CD14-positive monocyte (primary cell): Measurements from ENCODE around the gene FBN1. TPM values are rescaled to one million over a fixed set of nuclear protein-coding genes. Genes with fewer than 3 reads are reported as not detected.

Experiments used
- DNase-seq, 3 donors: peaks; one replicate each; pipeline ENCODE4 v3.0.0-alpha.2; 2011 to 2022
- H2AFZ ChIP-seq: 2 replicates; pipeline ENCODE4 v1.6.0; 2012; ENCODE audit warnings: mild to moderate bottlenecking, low read depth, low read length, inconsistent platforms; ENCODE audit not compliant: insufficient read depth, poor library complexity, severe bottlenecking
- H3K27ac ChIP-seq, 2 donors: 1 replicate in 1 of 2; 2 replicates in 1 of 2; pipeline ENCODE4 v1.5.1; 2012 to 2013; ENCODE audit warnings: low read length in 2 of 2, control low read depth in 1 of 2, inconsistent platforms in 1 of 2, low read depth in 1 of 2, mild to moderate bottlenecking in 1 of 2
- H3K27me3 ChIP-seq, 2 donors: one replicate each; pipeline versions ENCODE4 v1.6.0 to v1.6.1; 2011 to 2013; ENCODE audit warnings: low read length in 2 of 2; ENCODE audit not compliant: control insufficient read depth in 2 of 2, insufficient read depth in 2 of 2
- H3K36me3 ChIP-seq, 2 donors: replicated peaks in 1 of 2; 1 replicate in 1 of 2; 2 replicates in 1 of 2; pipeline versions ENCODE4 v1.5.1 to v1.6.1; 2012 to 2013; ENCODE audit warnings: low read length in 2 of 2, control low read depth in 1 of 2, inconsistent platforms in 1 of 2, mild to moderate bottlenecking in 1 of 2; ENCODE audit not compliant: insufficient read depth in 2 of 2, control insufficient read depth in 1 of 2
- H3K4me1 ChIP-seq, 2 donors: 1 replicate in 1 of 2; 2 replicates in 1 of 2; pipeline versions ENCODE4 v1.5.1 to v1.6.1; 2012 to 2013; ENCODE audit warnings: low read length in 2 of 2, control low read depth in 1 of 2, inconsistent platforms in 1 of 2, mild to moderate bottlenecking in 1 of 2, moderate library complexity in 1 of 2; ENCODE audit not compliant: insufficient read depth in 2 of 2, control insufficient read depth in 1 of 2
- H3K4me2 ChIP-seq: replicated peaks from 2 replicates; pipeline ENCODE3; 2012; ENCODE audit warnings: low read length, moderate library complexity, mild to moderate bottlenecking; ENCODE audit not compliant: poor library complexity, severe bottlenecking; ENCODE audit errors: extremely low read depth
- H3K4me3 ChIP-seq, 3 experiments: fragments of 200-600 bp in 1 of 3; sonication (generic) in 1 of 3; replicated peaks in 1 of 3; 1 replicate in 2 of 3; 2 replicates in 1 of 3; pipeline ENCODE4 v1.5.1; 2011 to 2013; ENCODE audit warnings: low read length in 3 of 3, mild to moderate bottlenecking in 3 of 3, control low read depth in 2 of 3, low read depth in 2 of 3, inconsistent platforms in 1 of 3, moderate library complexity in 1 of 3
- H3K79me2 ChIP-seq: 2 replicates; pipeline ENCODE4 v1.6.0; 2012; ENCODE audit warnings: mild to moderate bottlenecking, control low read depth, inconsistent platforms, low read length, moderate library complexity; ENCODE audit not compliant: insufficient read depth
- H3K9ac ChIP-seq: 2 replicates; pipeline ENCODE4 v1.6.0; 2017; ENCODE audit warnings: low read length, mild to moderate bottlenecking; ENCODE audit not compliant: insufficient read depth, poor library complexity, severe bottlenecking
- H3K9me3 ChIP-seq, 2 donors: replicated peaks in 1 of 2; 1 replicate in 1 of 2; 2 replicates in 1 of 2; pipeline versions ENCODE4 v1.5.1 to v1.6.1; 2012 to 2013; ENCODE audit warnings: low read length in 2 of 2, control low read depth in 1 of 2; ENCODE audit not compliant: control insufficient read depth in 1 of 2, insufficient read depth in 1 of 2
- H4K20me1 ChIP-seq: 2 replicates; pipeline ENCODE4 v1.6.0; 2012; ENCODE audit warnings: mild to moderate bottlenecking, low read length, control low read depth, moderate library complexity; ENCODE audit not compliant: insufficient read depth
- H3K27ac Mint-ChIP-seq, 7 donors: one replicate each; pipeline ENCODE4 v1.8.0; 2020; ENCODE audit warnings: mild to moderate bottlenecking in 7 of 7, mixed read lengths in 7 of 7, moderate library complexity in 6 of 7, inconsistent platforms in 2 of 7
- H3K27me3 Mint-ChIP-seq, 3 donors: one replicate each; pipeline ENCODE4 v1.8.0; 2021 to 2022; ENCODE audit warnings: low read depth in 3 of 3, mild to moderate bottlenecking in 3 of 3, mixed read lengths in 3 of 3, moderate library complexity in 3 of 3, inconsistent platforms in 1 of 3
- H3K36me3 Mint-ChIP-seq, 2 donors: one replicate each; pipeline ENCODE4 v1.8.0; 2020; ENCODE audit warnings: mixed read lengths in 2 of 2, inconsistent platforms in 1 of 2, mild to moderate bottlenecking in 1 of 2
- H3K4me1 Mint-ChIP-seq: one replicate; pipeline ENCODE4 v1.8.0; 2020; ENCODE audit warnings: mild to moderate bottlenecking, mixed read lengths
- H3K4me3 Mint-ChIP-seq, 2 donors: one replicate each; pipeline ENCODE4 v1.8.0; 2020; ENCODE audit warnings: mild to moderate bottlenecking in 2 of 2, mixed read lengths in 2 of 2, moderate library complexity in 1 of 2
- H3K9me3 Mint-ChIP-seq, 7 donors: one replicate each; pipeline ENCODE4 v1.8.0; 2020 to 2022; ENCODE audit warnings: mixed read lengths in 7 of 7, mild to moderate bottlenecking in 6 of 7, moderate library complexity in 6 of 7, inconsistent platforms in 2 of 7
- CTCF ChIP-seq: fragments of 200-600 bp; IDR thresholded peaks from one replicate; pipeline ENCODE4 v1.8.0; 2022; ENCODE audit warnings: antibody characterized with exemption, mild to moderate bottlenecking
- WGBS: methylation state at CpG from one replicate; pipeline ENCODE4 v1.1.5; 2013; ENCODE audit warnings: missing lambda C conversion rate; ENCODE audit not compliant: insufficient coverage; 5-methylcytosine and 5-hydroxymethylcytosine counted together
- intact Hi-C, 2 donors: fragments of 100-400 bp; cut with micrococcal nuclease; formaldehyde crosslinking; loops; one replicate each; pipeline versions ENCODE4 v1.15.0 to v1.15.1; 2023
- polyA plus RNA-seq, 3 donors: library from polyadenylated mRNA; depleted of rRNA in 1 of 3; unstranded in 2 of 3; stranded (reverse) in 1 of 3; fragments of 300-500 nt in 2 of 3; fragments of >200 nt in 1 of 3; fragmentation: Illumina TruSeq in 2 of 3; gene quantifications; 1 replicate in 2 of 3; 2 replicates in 1 of 3; pipeline ENCODE4 v1.2.3, GENCODE V29; 2012 to 2021

FBN1 gene
- polyA plus RNA-seq, 3 donors = 0.29 TPM; not detected in 2

GRCh38 chr15:48361685-48362084 lies 283.8 kb downstream of the FBN1 start:
- Histone ChIP-seq H2AFZ (no peak overlapping the region), H3K9me3 (no peaks in the 10 kb centered on the region), H3K4me3 (no peak overlapping the region), H3K79me2 (no peaks in the 10 kb centered on the region), H3K27ac (no peak overlapping the region), H3K36me3 (no peaks in the 10 kb centered on the region), H4K20me1 (no peaks in the 10 kb centered on the region), H3K4me2 (no peak overlapping the region), H3K9ac (no peak overlapping the region), H3K27me3 (peaks cover 0 to 2% of the 10 kb centered on the region in 2 donors), H3K4me1 (no peaks in the 10 kb centered on the region)
- Mint-ChIP-seq H3K9me3 (peaks cover 0 to 3% (median 0%) of the 10 kb centered on the region in 7 donors), H3K4me3 (no peak overlapping the region), H3K36me3 (no peaks in the 10 kb centered on the region), H3K27me3 (no peaks in the 10 kb centered on the region), H3K4me1 (peaks cover 12% of the 10 kb centered on the region), H3K27ac (no peak overlapping the region)
- DNase-seq = no peak
- TF ChIP-seq CTCF = no peak
- no CpG with 5 or more reads among the region's 2 CpGs for WGBS
- intact Hi-C loops = no loop called here

GRCh38 chr15:48360841-48361240 lies 284.7 kb downstream of the FBN1 start:
- intact Hi-C loops = no loop called here
- no CpG with 5 or more reads among the region's 2 CpGs for whole genome bisulfite sequencing
- H3K4me2 ChIP-seq = no peak overlapping the region

More at GRCh38 chr15:48360841-48361240, 284.7 kb downstream of the FBN1 start:
- Histone ChIP-seq H3K27me3 (peaks cover 0 to 2% of the 10 kb centered on the region in 2 donors), H3K79me2 (no peaks in the 10 kb centered on the region), H3K4me1 (no peaks in the 10 kb centered on the region), H4K20me1 (no peaks in the 10 kb centered on the region), H2AFZ (no peak overlapping the region), H3K4me3 (no peak overlapping the region), H3K27ac (no peak overlapping the region), H3K9me3 (no peaks in the 10 kb centered on the region), H3K9ac (no peak overlapping the region), H3K36me3 (no peaks in the 10 kb centered on the region)
- Mint-ChIP-seq H3K4me1 (peaks cover 12% of the 10 kb centered on the region), H3K27me3 (no peaks in the 10 kb centered on the region), H3K27ac (no peak overlapping the region), H3K9me3 (peaks cover 0 to 3% (median 0%) of the 10 kb centered on the region in 7 donors), H3K4me3 (no peak overlapping the region), H3K36me3 (no peaks in the 10 kb centered on the region)
- DNase-seq = no peak
- no peak for TF ChIP-seq CTCF

Other genes with a start within 250 kb of the FBN1 start
- 1 to 10 TPM; 1.0 to 3.8 (median 1.4) TPM for gene CEP152, start 165.4 kb upstream of the FBN1 start, polyA plus RNA-seq
- gene EID1, start 232.4 kb upstream of the FBN1 start, polyA plus RNA-seq = 100 to 1,000 TPM in 2 of 3 donors, 10 to 100 TPM in 1; 41.2 to 182 (median 181) TPM